ENCODE results near the gene UTP18. TPM values are rescaled to one million over a fixed set of nuclear protein-coding genes. Genes with fewer than 3 reads are reported as not detected.
"Not testable (repeated sequence)": the region's sequence is repeated elsewhere in the genome, so short reads cannot be mapped to it uniquely, and the experiment has no call there.

Gene UTP18
- total RNA-seq, 4 donors from 2014 or later, result 23.4 to 45.4 (median 36.2) TPM

GRCh38 chr17:51299859-51300258 lies 39.5 kb downstream of the UTP18 start:
- peaks cover 0 to 35% (median 5%) of the 10 kb centered on the region in 3 donors for H3K36me3 ChIP-seq
- H3K4me3 ChIP-seq, result no peak overlapping the region
- no peaks in the 10 kb centered on the region for H3K9me3 ChIP-seq
- DNase-seq, result no peak
- H3K27me3 ChIP-seq, result no peaks in the 10 kb centered on the region
- H3K27ac ChIP-seq, result no peak overlapping the region
- 88 to 89% methylated on average over 4 of the region's 4 CpGs for WGBS, 2 donors
- intact Hi-C loops (cut with DNase I), result no loop called here
- TF ChIP-seq CTCF (IDR thresholded peaks at IDR 0.05) (no peak), POLR2A (IDR thresholded peaks at IDR 0.05) (no peak)
- H3K4me1 ChIP-seq, result peaks cover 0 to 3% (median 0%) of the 10 kb centered on the region in 3 donors

GRCh38 chr17:51305182-51305581 lies 44.8 kb downstream of the UTP18 start:
- Histone ChIP-seq H3K4me3 (no peak overlapping the region), H3K9me3 (no peaks in the 10 kb centered on the region), H3K27ac (peak overlapping the region in 1 of 4 donors; percentile 0), H3K4me1 (no peaks in the 10 kb centered on the region), H3K36me3 (no peaks in the 10 kb centered on the region), H3K27me3 (no peaks in the 10 kb centered on the region)
- 84% methylated on average over 5 of the region's 9 CpGs; no CpG with 5 or more reads in 1 of the 2 donors for WGBS, 2 donors
- TF ChIP-seq POLR2A (IDR thresholded peaks at IDR 0.05), result no peak
- intact Hi-C loops (cut with DNase I), result no loop called here
- no peak for DNase-seq

DNA sequence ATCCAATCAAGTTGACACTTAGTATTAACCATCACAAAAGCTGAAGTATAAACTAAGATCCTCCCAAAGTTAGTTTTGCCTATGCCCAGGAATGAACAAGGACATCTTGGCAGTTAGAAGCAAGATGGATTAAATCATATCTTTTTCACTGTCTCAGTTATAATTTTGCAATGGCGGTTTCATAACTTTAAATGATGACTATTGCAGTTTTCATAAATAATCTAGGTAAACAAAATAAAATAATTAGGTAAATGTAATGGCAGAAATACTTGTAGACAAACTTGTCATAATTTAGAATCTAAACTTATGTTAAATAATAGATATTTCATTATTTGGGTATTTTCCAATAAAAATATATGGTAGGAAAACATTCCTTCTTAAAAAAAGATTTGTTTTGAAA lies 51.7 kb downstream of the UTP18 start:
- intact Hi-C loops (cut with DNase I), result not testable (repeated sequence)

DNA sequence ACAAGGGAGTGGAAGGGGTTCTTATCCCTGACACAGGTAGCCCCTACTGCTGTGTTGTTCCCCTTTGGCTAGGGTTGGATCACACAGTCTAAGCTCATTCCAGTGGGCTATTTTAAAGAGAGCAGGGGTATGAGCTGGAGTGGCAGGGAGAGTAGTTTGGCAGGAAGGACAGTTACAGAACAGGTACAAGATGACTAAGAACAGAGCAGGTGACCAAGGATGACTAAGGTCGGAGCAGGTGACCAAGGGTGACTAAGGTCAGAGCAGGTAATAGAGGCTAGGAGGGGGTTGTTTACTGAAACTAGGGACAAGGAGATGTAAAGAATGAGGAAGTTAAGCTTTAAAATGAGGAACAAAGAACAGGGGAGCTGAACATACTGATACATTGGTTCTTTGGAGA lies 58.8 kb downstream of the UTP18 start:
- 79 to 80% methylated on average over 1 of the region's 1 CpG for WGBS, 2 donors
- TF ChIP-seq CTCF (IDR thresholded peaks at IDR 0.05) (no peak), POLR2A (IDR thresholded peaks at IDR 0.05) (no peak)
- Histone ChIP-seq H3K27me3 (peaks cover 0 to 11% (median 0%) of the 10 kb centered on the region in 4 donors), H3K36me3 (no peaks in the 10 kb centered on the region), H3K27ac (no peak overlapping the region), H3K4me3 (no peak overlapping the region), H3K4me1 (no peaks in the 10 kb centered on the region), H3K9me3 (peaks cover 0 to 13% (median 10%) of the 10 kb centered on the region in 3 donors)
- DNase-seq, result no peak
- intact Hi-C loops (cut with DNase I), result no loop called here

More for the DNA sequence above, 51.7 kb downstream of the UTP18 start:
- DNase-seq, H3K36me3 ChIP-seq, H3K9me3 ChIP-seq, H3K4me1 ChIP-seq, H3K4me3 ChIP-seq, H3K27ac ChIP-seq, H3K27me3 ChIP-seq: not testable (repeated sequence)
- 62 to 84% methylated on average over 1 of the region's 1 CpG for WGBS, 2 donors

DNA sequence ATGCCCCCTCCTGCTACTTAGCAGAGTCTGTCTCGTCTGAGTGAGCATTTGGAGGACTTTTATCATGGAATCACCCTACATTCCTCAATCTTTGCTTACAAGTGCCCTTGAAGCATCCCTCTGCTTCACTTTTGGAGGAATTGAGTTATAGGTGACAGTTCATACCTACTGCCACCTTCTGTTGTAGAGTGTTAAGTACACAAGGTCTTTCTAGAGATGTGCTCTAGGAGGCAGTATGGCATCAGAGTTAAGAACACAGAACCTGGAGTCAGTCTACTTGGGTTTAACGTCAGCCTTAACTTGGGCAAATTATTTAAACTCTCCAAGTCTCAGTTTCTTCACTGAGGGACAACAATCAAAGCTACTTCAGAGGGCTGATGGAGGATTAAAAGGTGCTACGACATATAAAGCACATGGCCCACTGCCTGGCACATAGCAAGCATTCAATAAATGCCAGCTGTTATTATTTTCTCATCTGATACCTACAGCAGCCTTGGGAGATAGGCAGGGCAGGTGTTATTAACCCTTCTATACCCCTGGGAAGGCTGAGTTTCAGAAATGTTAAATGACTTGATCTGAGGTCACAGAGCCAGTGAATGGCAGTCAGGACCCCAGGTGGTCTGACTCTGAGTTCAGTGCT lies 62.2 kb downstream of the UTP18 start:
- Histone ChIP-seq H3K27me3 (peaks cover 0 to 16% (median 0%) of the 10 kb centered on the region in 4 donors), H3K27ac (no peak overlapping the region), H3K9me3 (peaks cover 0 to 13% (median 10%) of the 10 kb centered on the region in 3 donors), H3K36me3 (no peaks in the 10 kb centered on the region), H3K4me3 (no peak overlapping the region), H3K4me1 (no peaks in the 10 kb centered on the region)
- TF ChIP-seq POLR2A (IDR thresholded peaks at IDR 0.05) (no peak), CTCF (IDR thresholded peaks at IDR 0.05) (peak in 3 of 6 experiments; percentile 14 to 44 (median 20))
- no peak for DNase-seq
- intact Hi-C loops (cut with DNase I), result no loop called here
- WGBS, 2 donors, result 19 to 36% methylated on average over 3 of the region's 3 CpGs

DNA sequence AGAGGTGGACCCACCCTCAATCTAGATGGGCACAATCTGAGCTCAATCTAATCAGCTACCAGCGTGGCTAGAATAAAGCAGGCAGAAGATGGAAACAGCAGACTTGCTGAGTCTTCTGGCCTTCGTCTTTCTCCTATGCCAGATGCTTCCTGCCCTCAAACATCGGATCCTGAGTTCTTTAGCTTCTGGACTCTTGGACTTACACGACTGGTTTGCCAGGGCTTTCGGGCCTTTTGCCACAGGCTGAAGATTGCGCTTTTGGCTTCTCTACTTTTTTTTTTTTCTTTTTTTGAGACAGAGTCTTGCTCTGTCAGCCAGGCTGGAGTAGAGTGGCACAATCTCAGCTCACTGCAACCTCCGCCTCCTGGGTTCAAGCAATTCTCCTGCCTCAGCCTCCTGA lies 65.1 kb downstream of the UTP18 start:
- no peak overlapping the region for H3K27ac ChIP-seq
- DNase-seq, result no peak
- H3K4me1 ChIP-seq, result no peaks in the 10 kb centered on the region
- H3K27me3 ChIP-seq, result peaks cover 0 to 16% (median 0%) of the 10 kb centered on the region in 4 donors
- WGBS, 2 donors, result 84 to 86% methylated on average over 7 of the region's 7 CpGs
- intact Hi-C loops (cut with DNase I), result no loop called here
- H3K4me3 ChIP-seq, result no peak overlapping the region
- no peaks in the 10 kb centered on the region for H3K9me3 ChIP-seq
- no peaks in the 10 kb centered on the region for H3K36me3 ChIP-seq
- TF ChIP-seq POLR2A (IDR thresholded peaks at IDR 0.05) (no peak), CTCF (IDR thresholded peaks at IDR 0.05) (no peak)

- H3K27ac ChIP-seq; DNase-seq; H3K9me3 ChIP-seq; H3K4me3 ChIP-seq; H3K27me3 ChIP-seq; intact Hi-C loops (cut with DNase I); H3K4me1 ChIP-seq; H3K36me3 ChIP-seq: not testable (repeated sequence)
- 36 to 45% methylated on average over 6 to 7 of the region's 7 CpGs for WGBS, 2 donors
These were observed 70.6 kb downstream of the UTP18 start for GRCh38 chr17:51330861-51331503.

All from esophagus squamous epithelium (tissue), 5 donors.